Measurements from ENCODE around the gene NXPH3. TPM values are rescaled to one million over a fixed set of nuclear protein-coding genes. Genes with fewer than 3 reads are reported as not detected.
"Not testable (repeated sequence)": the region's sequence is repeated elsewhere in the genome, so short reads cannot be mapped to it uniquely, and the experiment has no call there.

The NXPH3 gene
- total RNA-seq, 1 donor from 2014 or later: 0.52 TPM

- Histone ChIP-seq H3K9ac (ENCODE audit: low read depth in 1 of 3, low read length in 3 of 3) (peak overlapping the region; percentile 71 to 86 (median 73)), H3K4me3 (ENCODE audit: low read length in 3 of 3) (peak overlapping the region; percentile 57 to 90 (median 82)), H3K27me3 (ENCODE audit: control insufficient read depth in 3 of 3, insufficient read depth in 3 of 3, low read length in 3 of 3) (peaks cover 0 to 3% (median 0%) of the 10 kb centered on the region in 3 donors), H3K9me3 (ENCODE audit: control insufficient read depth in 3 of 3, low read length in 3 of 3) (no peaks in the 10 kb centered on the region), H3K4me1 (ENCODE audit: control insufficient read depth in 3 of 3, insufficient read depth in 3 of 3, low read length in 3 of 3) (peaks cover 20 to 33% (median 33%) of the 10 kb centered on the region in 3 donors), H3K27ac (ENCODE audit: low read depth, low read length) (peak overlapping the region; percentile 86), H3K36me3 (ENCODE audit: control insufficient read depth in 3 of 3, insufficient read depth in 3 of 3, low read length in 3 of 3) (no peaks in the 10 kb centered on the region)
Measured at GRCh38 chr17:49567871-49568694, 7.6 kb upstream of the NXPH3 start.

- Histone ChIP-seq H3K4me3 (ENCODE audit: low read length in 3 of 3) (peak overlapping the region in 1 of 3 donors; percentile 90), H3K4me1 (ENCODE audit: control insufficient read depth in 3 of 3, insufficient read depth in 3 of 3, low read length in 3 of 3) (peaks cover 20 to 33% (median 33%) of the 10 kb centered on the region in 3 donors), H3K9ac (ENCODE audit: low read depth in 1 of 3, low read length in 3 of 3) (peak overlapping the region in 2 of 3 donors; percentile 71 to 86), H3K27ac (ENCODE audit: low read depth, low read length) (peak overlapping the region; percentile 86)
- not testable (repeated sequence) for H3K27me3 ChIP-seq (ENCODE audit: control insufficient read depth in 3 of 3, insufficient read depth in 3 of 3, low read length in 3 of 3); H3K9me3 ChIP-seq (ENCODE audit: control insufficient read depth in 3 of 3, low read length in 3 of 3); H3K36me3 ChIP-seq (ENCODE audit: control insufficient read depth in 3 of 3, insufficient read depth in 3 of 3, low read length in 3 of 3)
Measured at GRCh38 chr17:49568695-49569047, 7.0 kb upstream of the NXPH3 start.

- Histone ChIP-seq H3K9me3 (ENCODE audit: control insufficient read depth in 3 of 3, low read length in 3 of 3) (no peaks in the 10 kb centered on the region), H3K9ac (ENCODE audit: low read depth in 1 of 3, low read length in 3 of 3) (peak overlapping the region in 1 of 3 donors; percentile 64), H3K36me3 (ENCODE audit: control insufficient read depth in 3 of 3, insufficient read depth in 3 of 3, low read length in 3 of 3) (no peaks in the 10 kb centered on the region), H3K27ac (ENCODE audit: low read depth, low read length) (no peak overlapping the region), H3K4me3 (ENCODE audit: low read length in 3 of 3) (no peak overlapping the region), H3K4me1 (ENCODE audit: control insufficient read depth in 3 of 3, insufficient read depth in 3 of 3, low read length in 3 of 3) (peaks cover 20 to 43% (median 30%) of the 10 kb centered on the region in 3 donors), H3K27me3 (ENCODE audit: control insufficient read depth in 3 of 3, insufficient read depth in 3 of 3, low read length in 3 of 3) (peaks cover 0 to 3% (median 0%) of the 10 kb centered on the region in 3 donors)
Measured at GRCh38 chr17:49570540-49571242, 5.0 kb upstream of the NXPH3 start.

GRCh38 chr17:49571283-49571682, 4.4 kb upstream of the NXPH3 start:
- no peak overlapping the region for H3K4me3 ChIP-seq (ENCODE audit: low read length in 3 of 3)
- H3K9me3 ChIP-seq (ENCODE audit: control insufficient read depth in 3 of 3, low read length in 3 of 3): no peaks in the 10 kb centered on the region
- no peak overlapping the region for H3K9ac ChIP-seq (ENCODE audit: low read depth in 1 of 3, low read length in 3 of 3)
- H3K36me3 ChIP-seq (ENCODE audit: control insufficient read depth in 3 of 3, insufficient read depth in 3 of 3, low read length in 3 of 3): no peaks in the 10 kb centered on the region
- peaks cover 0 to 3% (median 0%) of the 10 kb centered on the region in 3 donors for H3K27me3 ChIP-seq (ENCODE audit: control insufficient read depth in 3 of 3, insufficient read depth in 3 of 3, low read length in 3 of 3)
- no peak overlapping the region for H3K27ac ChIP-seq (ENCODE audit: low read depth, low read length)
- H3K4me1 ChIP-seq (ENCODE audit: control insufficient read depth in 3 of 3, insufficient read depth in 3 of 3, low read length in 3 of 3): peaks cover 20 to 43% (median 28%) of the 10 kb centered on the region in 3 donors

GRCh38 chr17:49571764-49572163, 3.9 kb upstream of the NXPH3 start:
- Histone ChIP-seq H3K9me3 (ENCODE audit: control insufficient read depth in 3 of 3, low read length in 3 of 3) (no peaks in the 10 kb centered on the region), H3K9ac (ENCODE audit: low read depth in 1 of 3, low read length in 3 of 3) (no peak overlapping the region), H3K4me3 (ENCODE audit: low read length in 3 of 3) (no peak overlapping the region), H3K27ac (ENCODE audit: low read depth, low read length) (no peak overlapping the region), H3K4me1 (ENCODE audit: control insufficient read depth in 3 of 3, insufficient read depth in 3 of 3, low read length in 3 of 3) (peaks cover 17 to 42% (median 25%) of the 10 kb centered on the region in 3 donors), H3K27me3 (ENCODE audit: control insufficient read depth in 3 of 3, insufficient read depth in 3 of 3, low read length in 3 of 3) (peaks cover 0 to 1% (median 0%) of the 10 kb centered on the region in 3 donors), H3K36me3 (ENCODE audit: control insufficient read depth in 3 of 3, insufficient read depth in 3 of 3, low read length in 3 of 3) (no peaks in the 10 kb centered on the region)

- no peaks in the 10 kb centered on the region for H3K9me3 ChIP-seq (ENCODE audit: control insufficient read depth in 3 of 3, low read length in 3 of 3)
- no peaks in the 10 kb centered on the region for H3K36me3 ChIP-seq (ENCODE audit: control insufficient read depth in 3 of 3, insufficient read depth in 3 of 3, low read length in 3 of 3)
- no peak overlapping the region for H3K4me3 ChIP-seq (ENCODE audit: low read length in 3 of 3)
- peaks cover 20 to 42% (median 26%) of the 10 kb centered on the region in 3 donors for H3K4me1 ChIP-seq (ENCODE audit: control insufficient read depth in 3 of 3, insufficient read depth in 3 of 3, low read length in 3 of 3)
- H3K27me3 ChIP-seq (ENCODE audit: control insufficient read depth in 3 of 3, insufficient read depth in 3 of 3, low read length in 3 of 3): peaks cover 0 to 4% (median 1%) of the 10 kb centered on the region in 3 donors
- no peak overlapping the region for H3K9ac ChIP-seq (ENCODE audit: low read depth in 1 of 3, low read length in 3 of 3)
- no peak overlapping the region for H3K27ac ChIP-seq (ENCODE audit: low read depth, low read length)
Measured at GRCh38 chr17:49572226-49572625, 3.4 kb upstream of the NXPH3 start.

- Histone ChIP-seq H3K27me3 (ENCODE audit: control insufficient read depth in 3 of 3, insufficient read depth in 3 of 3, low read length in 3 of 3) (peaks cover 0 to 5% (median 5%) of the 10 kb centered on the region in 3 donors), H3K36me3 (ENCODE audit: control insufficient read depth in 3 of 3, insufficient read depth in 3 of 3, low read length in 3 of 3) (no peaks in the 10 kb centered on the region), H3K27ac (ENCODE audit: low read depth, low read length) (no peak overlapping the region), H3K4me3 (ENCODE audit: low read length in 3 of 3) (no peak overlapping the region), H3K9ac (ENCODE audit: low read depth in 1 of 3, low read length in 3 of 3) (no peak overlapping the region), H3K4me1 (ENCODE audit: control insufficient read depth in 3 of 3, insufficient read depth in 3 of 3, low read length in 3 of 3) (peaks cover 23 to 40% (median 25%) of the 10 kb centered on the region in 3 donors), H3K9me3 (ENCODE audit: control insufficient read depth in 3 of 3, low read length in 3 of 3) (no peaks in the 10 kb centered on the region)
Measured at GRCh38 chr17:49572806-49573420, 2.8 kb upstream of the NXPH3 start.

- Histone ChIP-seq H3K36me3 (ENCODE audit: control insufficient read depth in 3 of 3, insufficient read depth in 3 of 3, low read length in 3 of 3) (no peaks in the 10 kb centered on the region), H3K9ac (ENCODE audit: low read depth in 1 of 3, low read length in 3 of 3) (no peak overlapping the region), H3K27me3 (ENCODE audit: control insufficient read depth in 3 of 3, insufficient read depth in 3 of 3, low read length in 3 of 3) (peaks cover 0 to 5% (median 5%) of the 10 kb centered on the region in 3 donors), H3K4me1 (ENCODE audit: control insufficient read depth in 3 of 3, insufficient read depth in 3 of 3, low read length in 3 of 3) (peaks cover 17 to 34% (median 21%) of the 10 kb centered on the region in 3 donors), H3K9me3 (ENCODE audit: control insufficient read depth in 3 of 3, low read length in 3 of 3) (no peaks in the 10 kb centered on the region), H3K27ac (ENCODE audit: low read depth, low read length) (no peak overlapping the region), H3K4me3 (ENCODE audit: low read length in 3 of 3) (no peak overlapping the region)
Measured at GRCh38 chr17:49573510-49574322, 2.0 kb upstream of the NXPH3 start.

- H3K27me3 ChIP-seq (ENCODE audit: control insufficient read depth in 3 of 3, insufficient read depth in 3 of 3, low read length in 3 of 3): peaks cover 0 to 5% (median 5%) of the 10 kb centered on the region in 3 donors
- no peak overlapping the region for H3K4me3 ChIP-seq (ENCODE audit: low read length in 3 of 3)
- peaks cover 17 to 34% (median 21%) of the 10 kb centered on the region in 3 donors for H3K4me1 ChIP-seq (ENCODE audit: control insufficient read depth in 3 of 3, insufficient read depth in 3 of 3, low read length in 3 of 3)
- H3K9me3 ChIP-seq (ENCODE audit: control insufficient read depth in 3 of 3, low read length in 3 of 3): no peaks in the 10 kb centered on the region
- H3K36me3 ChIP-seq (ENCODE audit: control insufficient read depth in 3 of 3, insufficient read depth in 3 of 3, low read length in 3 of 3): no peaks in the 10 kb centered on the region
- H3K27ac ChIP-seq (ENCODE audit: low read depth, low read length): no peak overlapping the region
- H3K9ac ChIP-seq (ENCODE audit: low read depth in 1 of 3, low read length in 3 of 3): no peak overlapping the region
Measured at GRCh38 chr17:49574323-49574781, 1.3 kb upstream of the NXPH3 start.
